SK-N-SH treated with all-trans-retinoic acid at 6 μM for 48 hours (cell line): ENCODE measurements around the gene TTC7B.
"Not testable (repeated sequence)": the region's sequence is repeated elsewhere in the genome, so short reads cannot be mapped to it uniquely, and the experiment has no call there.

Experiments used
- ATAC-seq: fragments of 200-7000 bp; cut with Tn5 transposase; 3 replicates; pipeline ENCODE4 v1.9.1; 2020; ENCODE audit warnings: mild to moderate bottlenecking, moderate library complexity
- ARNTL ChIP-seq: fragments of 450-650 bp; formaldehyde crosslinking; IDR thresholded peaks from 2 replicates; pipeline ENCODE4 v1.5.0; 2020; ENCODE audit warnings: low read depth, mild to moderate bottlenecking, moderate library complexity, borderline replicate concordance
- BACH2 ChIP-seq: fragments of 250-450 bp; sonication (Bioruptor Pico); IDR thresholded peaks from 2 replicates; pipeline ENCODE4 v1.9.0; 2021; ENCODE audit warnings: mild to moderate bottlenecking, borderline replicate concordance
- CREB5 ChIP-seq: fragments of 250-450 bp; sonication (Bioruptor Pico); IDR thresholded peaks from 2 replicates; pipeline ENCODE4 v1.5.1; 2020; ENCODE audit warnings: low read depth, mild to moderate bottlenecking, moderate library complexity
- CSDC2 ChIP-seq: fragments of 250-450 bp; sonication (Bioruptor Pico); IDR thresholded peaks from 2 replicates; pipeline ENCODE4 v1.5.0; 2020; ENCODE audit warnings: mild to moderate bottlenecking, moderate library complexity
- CSRNP3 ChIP-seq: fragments of 250-450 bp; sonication (Bioruptor Pico); IDR thresholded peaks from 2 replicates; pipeline ENCODE4 v1.5.1; 2021; ENCODE audit warnings: mild to moderate bottlenecking, moderate library complexity
- ESRRG ChIP-seq: fragments of 250-450 bp; sonication (Bioruptor Pico); IDR thresholded peaks from 2 replicates; pipeline ENCODE4 v1.6.1; 2021; ENCODE audit warnings: mild to moderate bottlenecking
- GLIS3 ChIP-seq: fragments of 250-450 bp; sonication (Bioruptor Pico); IDR thresholded peaks from 2 replicates; pipeline ENCODE4 v1.5.0; 2020; ENCODE audit warnings: mild to moderate bottlenecking, moderate library complexity
- OSR1 ChIP-seq: fragments of 250-450 bp; sonication (Bioruptor Pico); IDR thresholded peaks from 2 replicates; pipeline ENCODE4 v1.8.0; 2022; ENCODE audit warnings: moderate library complexity, mild to moderate bottlenecking, inconsistent platforms
- PPARA ChIP-seq: fragments of 250-450 bp; sonication (Bioruptor Pico); IDR thresholded peaks from 2 replicates; pipeline ENCODE4 v1.5.0; 2020; ENCODE audit warnings: mild to moderate bottlenecking, borderline replicate concordance
- RARB ChIP-seq: fragments of 250-450 bp; sonication (Bioruptor Pico); IDR thresholded peaks from 2 replicates; pipeline ENCODE4 v1.8.0; 2021; ENCODE audit warnings: mild to moderate bottlenecking, moderate library complexity
- SNAI2 ChIP-seq: fragments of 250-450 bp; sonication (Bioruptor Pico); IDR thresholded peaks from 2 replicates; pipeline ENCODE4 v1.5.0; 2020; ENCODE audit warnings: mild to moderate bottlenecking, moderate library complexity
- TOX ChIP-seq: fragments of 250-450 bp; sonication (Bioruptor Pico); IDR thresholded peaks from 2 replicates; pipeline ENCODE4 v1.8.0; 2021; ENCODE audit warnings: mild to moderate bottlenecking, moderate library complexity, borderline replicate concordance
- TSHZ2 ChIP-seq: fragments of 250-450 bp; sonication (Bioruptor Pico); IDR thresholded peaks from 2 replicates; pipeline ENCODE4 v1.5.0; 2020; ENCODE audit warnings: mild to moderate bottlenecking, moderate library complexity
- ZC3H10 ChIP-seq: fragments of 250-450 bp; sonication (Bioruptor Pico); IDR thresholded peaks from 2 replicates; pipeline ENCODE4 v1.5.1; 2021; ENCODE audit warnings: mild to moderate bottlenecking, moderate library complexity
- ZFP3 ChIP-seq: fragments of 250-450 bp; sonication (Bioruptor Pico); IDR thresholded peaks from 2 replicates; pipeline ENCODE4 v1.5.0; 2020; ENCODE audit warnings: mild to moderate bottlenecking, moderate library complexity
- ZFP30 ChIP-seq: fragments of 450-650 bp; formaldehyde crosslinking; IDR thresholded peaks from 2 replicates; pipeline ENCODE4 v1.5.0; 2022; ENCODE audit warnings: mild to moderate bottlenecking, moderate library complexity
- ZNF565 ChIP-seq: fragments of 450-650 bp; formaldehyde crosslinking; conservative IDR thresholded peaks from 2 replicates; pipeline ENCODE4 v1.5.0; 2020; ENCODE audit warnings: low read depth, mild to moderate bottlenecking, moderate library complexity
- ZNF70 ChIP-seq: fragments of 450-650 bp; formaldehyde crosslinking; IDR thresholded peaks from 2 replicates; pipeline ENCODE4 v1.5.0; 2020; ENCODE audit warnings: mild to moderate bottlenecking, moderate library complexity
- ZNF8 ChIP-seq: fragments of 450-650 bp; formaldehyde crosslinking; IDR thresholded peaks from 2 replicates; pipeline ENCODE4 v1.5.0; 2020; ENCODE audit warnings: mild to moderate bottlenecking, moderate library complexity
- TF ChIP-seq, protein P1 (sequence below): fragments of 250-450 bp; sonication (Bioruptor Pico); IDR thresholded peaks from 2 replicates; pipeline ENCODE4 v1.8.0; 2021; ENCODE audit warnings: low read depth, mild to moderate bottlenecking, moderate library complexity, borderline replicate concordance
- TF ChIP-seq, protein P2 (sequence below): fragments of 250-450 bp; sonication (Bioruptor Pico); IDR thresholded peaks from 2 replicates; pipeline ENCODE4 v1.8.0; 2020; ENCODE audit warnings: mild to moderate bottlenecking, moderate library complexity, borderline replicate concordance

TTC7B gene

GRCh38 chr14:90846511-90846910 is 30.3 kb upstream of the TTC7B start:
- no peak for TF ChIP-seq PPARA (CRISPR knock-in tag)
- no peak for TF ChIP-seq ZNF70 (CRISPR knock-in tag)
- TF ChIP-seq ARNTL (CRISPR knock-in tag): no peak
- no peak for TF ChIP-seq RARB
- no peak for TF ChIP-seq ZFP30 (CRISPR knock-in tag)
- no peak for TF ChIP-seq BACH2 (CRISPR knock-in tag)
- TF ChIP-seq ESRRG: no peak
- TF ChIP-seq CREB5 (CRISPR knock-in tag): no peak

DNA sequence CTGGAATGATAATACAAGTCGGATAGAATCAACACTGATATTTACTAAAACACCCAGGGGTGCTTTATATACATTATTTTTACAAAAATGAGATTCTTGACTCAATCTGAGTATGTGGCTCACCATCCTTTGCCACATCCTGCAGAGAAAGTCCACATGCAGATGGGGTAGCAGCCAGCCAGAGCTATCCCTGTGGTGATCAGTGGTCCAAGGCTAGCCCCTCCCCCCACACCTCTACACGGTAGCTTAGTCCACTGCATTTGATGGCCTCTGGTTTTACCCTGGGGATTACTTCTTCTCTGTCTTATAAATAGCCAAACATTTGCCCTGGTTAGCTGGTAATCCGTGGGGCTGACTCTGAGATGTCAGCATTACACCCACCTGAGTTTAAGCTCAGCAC is 28.1 kb upstream of the TTC7B start:
- ATAC-seq: no peak
- no peak for TF ChIP-seq PPARA (CRISPR knock-in tag)
- TF ChIP-seq ZNF565 (CRISPR knock-in tag): no peak
- TF ChIP-seq, protein P1, sequence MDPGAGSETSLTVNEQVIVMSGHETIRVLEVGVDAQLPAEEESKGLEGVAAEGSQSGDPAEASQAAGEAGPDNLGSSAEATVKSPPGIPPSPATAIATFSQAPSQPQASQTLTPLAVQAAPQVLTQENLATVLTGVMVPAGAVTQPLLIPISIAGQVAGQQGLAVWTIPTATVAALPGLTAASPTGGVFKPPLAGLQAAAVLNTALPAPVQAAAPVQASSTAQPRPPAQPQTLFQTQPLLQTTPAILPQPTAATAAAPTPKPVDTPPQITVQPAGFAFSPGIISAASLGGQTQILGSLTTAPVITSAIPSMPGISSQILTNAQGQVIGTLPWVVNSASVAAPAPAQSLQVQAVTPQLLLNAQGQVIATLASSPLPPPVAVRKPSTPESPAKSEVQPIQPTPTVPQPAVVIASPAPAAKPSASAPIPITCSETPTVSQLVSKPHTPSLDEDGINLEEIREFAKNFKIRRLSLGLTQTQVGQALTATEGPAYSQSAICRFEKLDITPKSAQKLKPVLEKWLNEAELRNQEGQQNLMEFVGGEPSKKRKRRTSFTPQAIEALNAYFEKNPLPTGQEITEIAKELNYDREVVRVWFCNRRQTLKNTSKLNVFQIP (CRISPR knock-in tag): no peak

More at GRCh38 chr14:90846511-90846910, 30.3 kb upstream of the TTC7B start:
- ATAC-seq: no peak

GRCh38 chr14:90842726-90843125 is 26.5 kb upstream of the TTC7B start:
- TF ChIP-seq GLIS3 (no peak), TSHZ2 (CRISPR knock-in tag) (no peak), RARB (no peak), CSRNP3 (no peak), ZFP3 (no peak), ZNF8 (no peak), ARNTL (CRISPR knock-in tag) (no peak), CSDC2 (no peak), ESRRG (no peak), ZNF565 (CRISPR knock-in tag) (no peak), BACH2 (CRISPR knock-in tag) (no peak), ZNF70 (CRISPR knock-in tag) (no peak), CREB5 (CRISPR knock-in tag) (no peak), ZC3H10 (CRISPR knock-in tag) (no peak), TOX (CRISPR knock-in tag) (no peak), SNAI2 (CRISPR knock-in tag) (no peak), OSR1 (CRISPR knock-in tag) (no peak), PPARA (CRISPR knock-in tag) (no peak)
- TF ChIP-seq, protein P2, sequence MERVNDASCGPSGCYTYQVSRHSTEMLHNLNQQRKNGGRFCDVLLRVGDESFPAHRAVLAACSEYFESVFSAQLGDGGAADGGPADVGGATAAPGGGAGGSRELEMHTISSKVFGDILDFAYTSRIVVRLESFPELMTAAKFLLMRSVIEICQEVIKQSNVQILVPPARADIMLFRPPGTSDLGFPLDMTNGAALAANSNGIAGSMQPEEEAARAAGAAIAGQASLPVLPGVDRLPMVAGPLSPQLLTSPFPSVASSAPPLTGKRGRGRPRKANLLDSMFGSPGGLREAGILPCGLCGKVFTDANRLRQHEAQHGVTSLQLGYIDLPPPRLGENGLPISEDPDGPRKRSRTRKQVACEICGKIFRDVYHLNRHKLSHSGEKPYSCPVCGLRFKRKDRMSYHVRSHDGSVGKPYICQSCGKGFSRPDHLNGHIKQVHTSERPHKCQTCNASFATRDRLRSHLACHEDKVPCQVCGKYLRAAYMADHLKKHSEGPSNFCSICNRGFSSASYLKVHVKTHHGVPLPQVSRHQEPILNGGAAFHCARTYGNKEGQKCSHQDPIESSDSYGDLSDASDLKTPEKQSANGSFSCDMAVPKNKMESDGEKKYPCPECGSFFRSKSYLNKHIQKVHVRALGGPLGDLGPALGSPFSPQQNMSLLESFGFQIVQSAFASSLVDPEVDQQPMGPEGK (CRISPR knock-in tag): no peak
- ATAC-seq: no peak

GRCh38 chr14:90840667-90841066 is 24.4 kb upstream of the TTC7B start:
- not testable (repeated sequence) for ATAC-seq
